Left cardiac atrium (tissue), 4 donors: Measurements from ENCODE around the gene SLC10A1. TPM values are rescaled to one million over a fixed set of nuclear protein-coding genes. Genes with fewer than 3 reads are reported as not detected.
"Not testable (repeated sequence)": the region's sequence is repeated elsewhere in the genome, so short reads cannot be mapped to it uniquely, and the experiment has no call there.

Experiments used
- ATAC-seq, 2 donors: fragments of 200-7000 bp; cut with Tn5 transposase; one replicate each; pipeline ENCODE4 v1.9.1; 2020; ENCODE audit warnings: mild to moderate bottlenecking in 2 of 2, moderate library complexity in 2 of 2
- DNase-seq: peaks from one replicate; pipeline ENCODE4 v3.0.0-alpha.2; 2020
- intact Hi-C, 2 donors: fragments of 100-400 bp; cut with DNase I; formaldehyde crosslinking; loops; one replicate each; pipeline versions ENCODE4 v1.14.1 to v1.15.1; 2022 to 2023
- total RNA-seq, 2 donors: library from RNA; stranded (reverse); fragmentation: NEBNext Ultra II Directional; extraction: Animal tissue kit (Norgen Biotek cat#: 25700); gene quantifications; one replicate each; pipeline ENCODE4 v1.2.1, GENCODE V29; 2021
- donor health status: DM: no; HTN: yes; CAD: no.
- donor health status: DM: no; HTN: yes; CAD: no; lungs with severe emphysema.
- donor health status: DM: yes; HTN: yes; CAD: no.
- donor health status: Dilated cardiomyopathy.

The SLC10A1 gene
- total RNA-seq, 2 donors from 2014 or later: not detected

GRCh38 chr14:69741055-69741454 is 56.0 kb downstream of the SLC10A1 start:
- no peak for ATAC-seq
- intact Hi-C loops: no loop called here
- no peak for DNase-seq

DNA sequence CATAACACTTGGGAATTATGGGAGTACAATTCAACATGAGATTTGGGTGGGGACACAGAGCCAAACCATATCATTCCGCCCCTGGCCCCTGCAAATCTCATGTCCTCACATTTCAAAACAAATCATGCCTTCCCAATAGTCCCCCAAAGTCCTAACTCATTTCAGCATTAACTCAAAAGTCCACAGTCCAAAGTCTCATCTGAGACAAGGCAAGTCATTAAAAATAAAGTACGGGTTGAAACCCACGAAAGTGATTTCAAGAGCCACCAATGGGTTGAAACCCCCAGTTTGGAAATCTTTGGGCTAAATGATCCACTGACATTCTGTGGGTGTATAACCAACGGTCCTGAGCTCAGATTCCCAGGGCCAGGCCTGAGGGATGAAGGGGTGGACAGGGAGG is 60.6 kb downstream of the SLC10A1 start:
- DNase-seq, ATAC-seq, intact Hi-C loops: not testable (repeated sequence)

DNA sequence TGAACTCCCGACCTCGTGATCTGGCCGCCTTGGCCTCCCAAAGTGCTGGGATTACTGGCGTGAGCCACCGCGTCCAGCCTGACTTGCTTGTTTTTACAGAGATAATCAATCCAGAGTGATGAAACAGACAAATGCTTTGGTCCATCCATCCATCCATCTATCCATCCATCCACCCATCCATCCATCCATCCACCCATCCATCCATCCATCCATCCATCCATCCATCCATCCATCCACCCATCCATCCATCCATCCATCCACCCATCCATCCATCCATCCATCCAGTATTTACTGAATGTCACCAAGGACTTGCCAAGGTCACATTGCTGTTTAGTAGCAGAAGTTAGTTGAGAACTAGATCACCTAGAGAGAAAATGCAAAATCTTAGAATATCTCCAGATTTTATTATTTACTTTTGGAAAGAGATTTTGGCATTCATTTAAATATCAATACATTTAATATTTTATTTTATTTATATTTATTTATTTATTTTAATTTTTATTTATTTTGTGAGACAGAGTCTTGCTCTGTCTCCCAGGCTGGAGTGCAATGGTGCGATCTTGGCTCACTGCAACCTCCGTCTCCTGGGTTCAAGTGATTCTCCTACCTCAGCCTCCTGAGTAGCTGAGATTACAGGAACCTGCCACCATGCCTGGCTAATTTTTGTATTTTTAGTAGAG is 65.0 kb downstream of the SLC10A1 start:
- ATAC-seq, intact Hi-C loops, DNase-seq: not testable (repeated sequence)

DNA sequence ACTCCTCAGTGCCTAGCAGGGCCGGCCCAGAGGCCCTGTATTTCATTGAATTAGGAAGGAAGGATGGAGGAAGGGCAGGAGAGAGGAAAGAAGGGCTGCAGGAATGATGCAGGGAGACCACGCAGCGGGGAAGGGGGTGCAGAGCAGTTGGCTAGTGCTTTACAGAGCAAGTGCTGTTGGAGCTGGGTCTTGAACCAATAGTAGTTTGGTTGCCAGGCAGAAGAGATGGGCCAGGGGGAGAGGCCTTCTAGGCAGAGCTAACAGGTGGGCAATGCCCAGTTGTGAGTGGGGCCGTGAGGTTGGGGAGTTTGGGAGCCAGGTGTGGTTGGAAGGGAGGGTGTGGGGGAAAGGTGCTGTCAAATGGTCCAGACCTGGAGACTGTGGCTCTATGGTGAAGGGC is 69.2 kb downstream of the SLC10A1 start:
- ATAC-seq (no peak), DNase-seq (no peak)
- intact Hi-C loops: loop anchor here (2.0 to 5.0 kb wide), 3 partner anchors 126 to 191 kb away; no protein-coding TSS in a partner anchor

- intact Hi-C loops: loop anchor here (1.0 to 5.0 kb wide), 4 partner anchors 125 to 190 kb away; no protein-coding TSS in a partner anchor
Measured at GRCh38 chr14:69726761-69727511, 70.1 kb downstream of the SLC10A1 start.

More at GRCh38 chr14:69726761-69727511, 70.1 kb downstream of the SLC10A1 start:
- DNase-seq: peak; percentile 88
- ATAC-seq: peak; percentile 96 to 97

Other genes starting within 250 kb of the SLC10A1 start
- not detected for gene CCDC177, start 222.4 kb downstream of the SLC10A1 start, total RNA-seq
- gene SUSD6, start 185.6 kb downstream of the SLC10A1 start, total RNA-seq: 10 to 100 TPM; 21.8 to 28.1 TPM
- gene SRSF5, start 30.1 kb downstream of the SLC10A1 start, total RNA-seq: 100 to 1,000 TPM; 173 to 284 TPM
- gene SMOC1, start 82.2 kb upstream of the SLC10A1 start, total RNA-seq: 10 to 100 TPM in 1 of 2 donors, 1 to 10 TPM in 1; 5.4 to 14.9 TPM